Testis (tissue), 2 donors: ENCODE measurements around the gene HSPA12A.

Experiments used
- CTCF ChIP-seq, 3 experiments: fragments of 450-650 bp in 2 of 3; fragments of 200-600 bp in 1 of 3; sonication (generic) in 1 of 3; IDR thresholded peaks; one replicate each; pipeline ENCODE4 v1.5.1; 2016 to 2019; ENCODE audit warnings: antibody characterized with exemption in 3 of 3, mild to moderate bottlenecking in 2 of 3, moderate library complexity in 1 of 3
- POLR2A ChIP-seq: fragments of 450-650 bp; IDR thresholded peaks from one replicate; pipeline ENCODE4 v1.6.1; 2017; ENCODE audit warnings: antibody characterized with exemption, mild to moderate bottlenecking, moderate library complexity

- TF ChIP-seq POLR2A (no peak), CTCF (IDR thresholded peaks at IDR 0.05) (no peak)
Observed at GRCh38 chr10:116705498-116705897, 36.9 kb downstream of the HSPA12A start.
